H1 (cell line): Measurements from ENCODE around the gene MEST. TPM values are rescaled to one million over a fixed set of nuclear protein-coding genes. Genes with fewer than 3 reads are reported as not detected.

Experiments used
- EZH2 ChIP-seq: fragments of 200-600 bp; sonication (generic); IDR thresholded peaks from 2 replicates; pipeline ENCODE4 v1.7.1; 2012; ENCODE audit warnings: low read depth, mild to moderate bottlenecking, moderate library complexity, low read length, inconsistent platforms; ENCODE audit not compliant: severe bottlenecking
- SRF ChIP-seq: IDR thresholded peaks from 2 replicates; pipeline ENCODE4 v1.6.1; 2011; ENCODE audit warnings: mild to moderate bottlenecking, low read depth, low read length, moderate library complexity
- polyA plus RNA-seq, 7 experiments: library from polyadenylated mRNA; depleted of rRNA in 3 of 7; stranded (reverse) in 5 of 7; unstranded in 2 of 7; fragments of >200 nt in 5 of 7; fragments of 200-250 nt in 2 of 7; gene quantifications; 1 replicate in 5 of 7; 2 replicates in 1 of 7; 4 replicates in 1 of 7; pipeline versions ENCODE4 v1.2.1 to v1.2.3, GENCODE V29; 2011 to 2013; ENCODE audit warnings: missing spikeins in 2 of 7, mixed read lengths in 2 of 7
- total RNA-seq: library from RNA; stranded (reverse); fragmentation: NEBNext Ultra II Directional; extraction: Animal tissue kit (Norgen Biotek cat#: 25700); gene quantifications from 2 replicates; pipeline ENCODE4 v1.2.1, GENCODE V29; 2021

The MEST gene
- total and polyA plus RNA-seq, 2 of the 8 experiments (the other 6 are each of a cell fraction or from before 2014, with no cell fraction given): 176 to 269 TPM

- TF ChIP-seq SRF (no peak), EZH2 (no peak)
Observed at GRCh38 chr7:130471974-130472373, 19.9 kb upstream of the MEST start (continued).
